DMS 273 treated with DMSO at 0.1 percent for 48 hours (cell line): ENCODE data around the gene OPHN1.
"Not testable (repeated sequence)": the region's sequence is repeated elsewhere in the genome, so short reads cannot be mapped to it uniquely, and the experiment has no call there.

ENCODE experiments used
- DNase-seq: peaks from one replicate; lab custom pipeline; 2025; lab: John Stamatoyannopoulos, UW

Gene OPHN1

GRCh38 chrX:68421636-68422035 is 11.7 kb downstream of the OPHN1 start:
- no peak for DNase-seq

- no peak for DNase-seq
Measured at GRCh38 chrX:68420559-68420958, 12.7 kb downstream of the OPHN1 start.

GRCh38 chrX:68419975-68420374 is 13.3 kb downstream of the OPHN1 start:
- no peak for DNase-seq

GRCh38 chrX:68417651-68418050 is 15.6 kb downstream of the OPHN1 start:
- no peak for DNase-seq

- no peak for DNase-seq
Measured at GRCh38 chrX:68416592-68416991, 16.7 kb downstream of the OPHN1 start.

- no peak for DNase-seq
Measured at GRCh38 chrX:68415316-68415715, 18.0 kb downstream of the OPHN1 start.

GRCh38 chrX:68413254-68413653 is 20.0 kb downstream of the OPHN1 start:
- no peak for DNase-seq

GRCh38 chrX:68411729-68412128 is 21.6 kb downstream of the OPHN1 start:
- DNase-seq, result no peak

GRCh38 chrX:68409194-68409593 is 24.1 kb downstream of the OPHN1 start:
- no peak for DNase-seq

- no peak for DNase-seq
Measured at GRCh38 chrX:68403522-68403921, 29.8 kb downstream of the OPHN1 start.

GRCh38 chrX:68403038-68403437 is 30.3 kb downstream of the OPHN1 start:
- no peak for DNase-seq

- no peak for DNase-seq
Measured at GRCh38 chrX:68402094-68402493, 31.2 kb downstream of the OPHN1 start.

GRCh38 chrX:68398291-68398690 is 35.0 kb downstream of the OPHN1 start:
- DNase-seq, result no peak

- DNase-seq, result no peak
Measured at GRCh38 chrX:68396953-68397352, 36.3 kb downstream of the OPHN1 start.

GRCh38 chrX:68389419-68389960 is 43.8 kb downstream of the OPHN1 start:
- DNase-seq, result not testable (repeated sequence)

- no peak for DNase-seq
Measured at GRCh38 chrX:68387776-68388175, 45.5 kb downstream of the OPHN1 start.

- DNase-seq, result no peak
Measured at GRCh38 chrX:68383540-68383939, 49.8 kb downstream of the OPHN1 start.

- not testable (repeated sequence) for DNase-seq
Measured at GRCh38 chrX:68377579-68377978, 55.7 kb downstream of the OPHN1 start.

GRCh38 chrX:68376373-68376772 is 56.9 kb downstream of the OPHN1 start:
- DNase-seq, result no peak

GRCh38 chrX:68375803-68376202 is 57.5 kb downstream of the OPHN1 start:
- no peak for DNase-seq

- DNase-seq, result no peak
Measured at GRCh38 chrX:68372665-68373064, 60.6 kb downstream of the OPHN1 start.

- no peak for DNase-seq
Measured at GRCh38 chrX:68369559-68369958, 63.7 kb downstream of the OPHN1 start.

- peak; percentile 62 for DNase-seq
Measured at GRCh38 chrX:68365341-68365740, 68.0 kb downstream of the OPHN1 start.

GRCh38 chrX:68363984-68364383 is 69.3 kb downstream of the OPHN1 start:
- no peak for DNase-seq

- DNase-seq, result no peak
Measured at GRCh38 chrX:68358679-68359078, 74.6 kb downstream of the OPHN1 start.
